Iris pigment epithelial cell (primary cell): Measurements from ENCODE around the gene NAGS.
"Not testable (repeated sequence)": the region's sequence is repeated elsewhere in the genome, so short reads cannot be mapped to it uniquely, and the experiment has no call there.

Experiments
- DNase-seq: peaks from one replicate; pipeline ENCODE4 v3.0.0-alpha.2; 2011; ENCODE audit warnings: low read depth

NAGS gene

GRCh38 chr17:44039829-44040635, 35.6 kb downstream of the NAGS start:
- DNase-seq, result peak; percentile 57

GRCh38 chr17:44043272-44043696, 38.9 kb downstream of the NAGS start:
- DNase-seq, result peak; percentile 50

GRCh38 chr17:44044071-44044470, 39.6 kb downstream of the NAGS start:
- DNase-seq, result peak; percentile 59

- DNase-seq, result no peak
These were observed 41.1 kb downstream of the NAGS start for GRCh38 chr17:44045486-44045885.

- not testable (repeated sequence) for DNase-seq
These were observed 42.5 kb downstream of the NAGS start for GRCh38 chr17:44046893-44047292.

- DNase-seq, result no peak
These were observed 45.1 kb downstream of the NAGS start for GRCh38 chr17:44049294-44050060.

GRCh38 chr17:44053125-44053872, 48.9 kb downstream of the NAGS start:
- no peak for DNase-seq
